Chondrocyte (in vitro differentiated cells): ENCODE data around the gene TPO. TPM values are rescaled to one million over a fixed set of nuclear protein-coding genes. Genes with fewer than 3 reads are reported as not detected.

Source experiments
- DNase-seq: peaks from one replicate; pipeline ENCODE4 v3.0.0; 2021; ENCODE audit warnings: mixed read lengths, low spot score
- H3K27ac Mint-ChIP-seq: one replicate; pipeline ENCODE4 v1.8.0; 2021; ENCODE audit warnings: mild to moderate bottlenecking, moderate library complexity, mixed read lengths; ENCODE audit not compliant: unreplicated experiment
- H3K27me3 Mint-ChIP-seq: 2 replicates; pipeline ENCODE4 v1.8.0; 2021; ENCODE audit warnings: low read depth, mixed read lengths
- H3K36me3 Mint-ChIP-seq: 2 replicates; pipeline ENCODE4 v1.8.0; 2021; ENCODE audit warnings: low read depth, mixed read lengths
- H3K4me1 Mint-ChIP-seq: 2 replicates; pipeline ENCODE4 v1.8.0; 2021; ENCODE audit warnings: low read depth, mild to moderate bottlenecking, mixed read lengths
- H3K4me3 Mint-ChIP-seq: one replicate; pipeline ENCODE4 v1.8.0; 2021; ENCODE audit warnings: mild to moderate bottlenecking, moderate library complexity, mixed read lengths; ENCODE audit not compliant: unreplicated experiment
- H3K9me3 Mint-ChIP-seq: 2 replicates; pipeline ENCODE4 v1.8.0; 2021; ENCODE audit warnings: low read depth, mixed read lengths
- total RNA-seq: library from RNA; stranded (reverse); gene quantifications from 3 replicates; pipeline ENCODE4 v1.2.1, GENCODE V29; 2021
- TF ChIP-seq, protein P1 (sequence below): fragments of 200-600 bp; sonication (generic); IDR thresholded peaks from 2 replicates; pipeline ENCODE4 v1.5.0; 2021; ENCODE audit warnings: antibody characterized with exemption, mild to moderate bottlenecking, moderate library complexity

TPO gene
- total RNA-seq, 1 donor from 2014 or later, result not detected

GRCh38 chr2:1517786-1518185 lies 104.5 kb downstream of the TPO start:
- H3K4me3 Mint-ChIP-seq, result no peak overlapping the region
- peaks cover 16% of the 10 kb centered on the region for H3K27me3 Mint-ChIP-seq
- TF ChIP-seq, protein P1, sequence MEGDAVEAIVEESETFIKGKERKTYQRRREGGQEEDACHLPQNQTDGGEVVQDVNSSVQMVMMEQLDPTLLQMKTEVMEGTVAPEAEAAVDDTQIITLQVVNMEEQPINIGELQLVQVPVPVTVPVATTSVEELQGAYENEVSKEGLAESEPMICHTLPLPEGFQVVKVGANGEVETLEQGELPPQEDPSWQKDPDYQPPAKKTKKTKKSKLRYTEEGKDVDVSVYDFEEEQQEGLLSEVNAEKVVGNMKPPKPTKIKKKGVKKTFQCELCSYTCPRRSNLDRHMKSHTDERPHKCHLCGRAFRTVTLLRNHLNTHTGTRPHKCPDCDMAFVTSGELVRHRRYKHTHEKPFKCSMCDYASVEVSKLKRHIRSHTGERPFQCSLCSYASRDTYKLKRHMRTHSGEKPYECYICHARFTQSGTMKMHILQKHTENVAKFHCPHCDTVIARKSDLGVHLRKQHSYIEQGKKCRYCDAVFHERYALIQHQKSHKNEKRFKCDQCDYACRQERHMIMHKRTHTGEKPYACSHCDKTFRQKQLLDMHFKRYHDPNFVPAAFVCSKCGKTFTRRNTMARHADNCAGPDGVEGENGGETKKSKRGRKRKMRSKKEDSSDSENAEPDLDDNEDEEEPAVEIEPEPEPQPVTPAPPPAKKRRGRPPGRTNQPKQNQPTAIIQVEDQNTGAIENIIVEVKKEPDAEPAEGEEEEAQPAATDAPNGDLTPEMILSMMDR, result no peak
- no peaks in the 10 kb centered on the region for H3K9me3 Mint-ChIP-seq
- H3K27ac Mint-ChIP-seq, result no peak overlapping the region
- peaks cover 4% of the 10 kb centered on the region for H3K4me1 Mint-ChIP-seq
- H3K36me3 Mint-ChIP-seq, result no peaks in the 10 kb centered on the region
- peak; percentile 72 for DNase-seq

GRCh38 chr2:1518331-1518803 lies 105.1 kb downstream of the TPO start:
- Mint-ChIP-seq H3K9me3 (no peaks in the 10 kb centered on the region), H3K27ac (no peak overlapping the region), H3K4me3 (no peak overlapping the region), H3K36me3 (no peaks in the 10 kb centered on the region), H3K27me3 (peaks cover 12% of the 10 kb centered on the region), H3K4me1 (peaks cover 4% of the 10 kb centered on the region)
- no peak for DNase-seq
- TF ChIP-seq, protein P1, result no peak

GRCh38 chr2:1518867-1519530 lies 105.7 kb downstream of the TPO start:
- TF ChIP-seq, protein P1, result no peak
- Mint-ChIP-seq H3K36me3 (no peaks in the 10 kb centered on the region), H3K27ac (no peak overlapping the region), H3K27me3 (peaks cover 12% of the 10 kb centered on the region), H3K9me3 (no peaks in the 10 kb centered on the region), H3K4me1 (peaks cover 4% of the 10 kb centered on the region), H3K4me3 (no peak overlapping the region)
- DNase-seq, result peak; percentile 59

- Mint-ChIP-seq H3K4me1 (peaks cover 4% of the 10 kb centered on the region), H3K36me3 (no peaks in the 10 kb centered on the region), H3K4me3 (no peak overlapping the region), H3K9me3 (no peaks in the 10 kb centered on the region), H3K27ac (peak overlapping the region; percentile 32), H3K27me3 (peaks cover 10% of the 10 kb centered on the region)
- TF ChIP-seq, protein P1, result no peak
- DNase-seq, result peak; percentile 55
Observed at GRCh38 chr2:1521191-1521877, 108.1 kb downstream of the TPO start.

DNA sequence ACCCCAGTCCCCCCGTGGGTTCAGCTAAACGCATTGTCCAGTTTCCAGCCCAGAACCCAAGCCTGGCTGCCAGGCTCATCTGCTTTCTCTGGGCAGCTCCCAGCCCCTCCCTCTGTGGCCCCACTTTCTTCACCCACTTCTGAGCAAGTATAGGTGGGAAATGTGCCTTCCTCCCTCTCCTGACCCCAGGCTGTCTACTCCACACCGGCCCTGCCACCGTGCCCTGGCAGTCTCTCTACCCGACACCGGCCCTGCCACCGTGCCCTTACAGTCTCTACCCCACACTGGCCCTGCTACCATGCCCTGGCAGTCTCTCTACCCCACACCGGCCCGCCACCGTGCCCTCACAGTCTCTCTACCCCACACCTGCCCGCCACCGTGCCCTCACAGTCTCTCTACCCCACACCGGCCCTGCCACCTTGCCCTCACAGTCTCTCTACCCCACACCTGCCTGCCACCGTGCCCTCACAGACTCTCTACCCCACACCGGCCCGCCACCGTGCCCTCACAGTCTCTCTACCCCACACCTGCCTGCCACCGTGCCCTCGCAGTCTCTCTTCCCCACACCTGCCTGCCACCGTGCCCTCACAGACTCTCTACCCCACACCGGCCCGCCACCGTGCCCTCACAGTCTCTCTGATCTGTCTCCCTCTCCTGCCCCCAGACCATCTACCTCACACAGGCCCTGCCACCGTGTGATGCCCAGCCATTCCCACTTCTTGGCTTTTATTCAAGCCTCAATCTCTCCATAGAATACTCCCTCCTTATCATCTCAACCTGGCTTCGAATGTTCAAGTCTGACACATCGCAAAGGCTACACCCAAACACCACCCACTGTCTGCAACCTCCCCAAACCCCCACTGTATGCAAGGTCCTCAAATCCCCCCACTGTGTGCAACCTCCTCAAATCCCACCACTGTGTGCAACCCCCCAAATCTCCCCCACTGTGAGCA lies 108.9 kb downstream of the TPO start:
- peaks cover 4% of the 10 kb centered on the region for H3K4me1 Mint-ChIP-seq
- H3K4me3 Mint-ChIP-seq, result no peak overlapping the region
- H3K27ac Mint-ChIP-seq, result no peak overlapping the region
- peaks cover 8% of the 10 kb centered on the region for H3K27me3 Mint-ChIP-seq
- H3K9me3 Mint-ChIP-seq, result no peaks in the 10 kb centered on the region
- TF ChIP-seq, protein P1, result no peak
- no peaks in the 10 kb centered on the region for H3K36me3 Mint-ChIP-seq
- peak; percentile 70 for DNase-seq
